Calu3 (cell line): ENCODE data around the gene HEXD. TPM values are rescaled to one million over a fixed set of nuclear protein-coding genes. Genes with fewer than 3 reads are reported as not detected.

Experiments
- BruUV-seq: library from RNA; stranded (reverse); fragments of 400-500 nt; replicated peaks from 2 replicates; lab custom pipeline; 2021; lab: Mats Ljungman, UMichigan
- CTCF ChIA-PET: fragments of 300-600 bp; sonication (Branson Sonifier 250); formaldehyde crosslinking; loops from one replicate; lab custom pipeline; 2022; ENCODE audit warnings: antibody characterized with exemption; lab: Charles Lee
- DNase-seq: peaks from one replicate; pipeline ENCODE4 v3.0.0; 2022
- H3K27ac Mint-ChIP-seq: one replicate; pipeline ENCODE4 v1.8.0; 2022; ENCODE audit warnings: mixed read lengths; ENCODE audit not compliant: unreplicated experiment
- H3K27me3 Mint-ChIP-seq: one replicate; pipeline ENCODE4 v1.8.0; 2022; ENCODE audit warnings: mixed read lengths; ENCODE audit not compliant: unreplicated experiment
- H3K36me3 Mint-ChIP-seq: one replicate; pipeline ENCODE4 v1.8.0; 2022; ENCODE audit warnings: mild to moderate bottlenecking, moderate library complexity, mixed read lengths; ENCODE audit not compliant: insufficient read depth, unreplicated experiment
- H3K4me1 Mint-ChIP-seq: one replicate; pipeline ENCODE4 v1.8.0; 2022; ENCODE audit warnings: mild to moderate bottlenecking, low read depth, mixed read lengths; ENCODE audit not compliant: unreplicated experiment
- H3K4me3 Mint-ChIP-seq: one replicate; pipeline ENCODE4 v1.8.0; 2022; ENCODE audit warnings: mild to moderate bottlenecking, low read depth, moderate library complexity, mixed read lengths; ENCODE audit not compliant: unreplicated experiment
- H3K9me3 Mint-ChIP-seq: one replicate; pipeline ENCODE4 v1.8.0; 2022; ENCODE audit warnings: low read depth, mixed read lengths; ENCODE audit not compliant: unreplicated experiment
- intact Hi-C: fragments of 100-400 bp; cut with micrococcal nuclease; formaldehyde crosslinking; loops from one replicate; pipeline ENCODE4 v1.10.0; 2022; ENCODE audit not compliant: unreplicated experiment
- total RNA-seq: library from RNA; stranded (reverse); gene quantifications from 2 replicates; pipeline ENCODE4 v1.2.3, GENCODE V29; 2022
- TF ChIP-seq, protein P1 (sequence below): fragments of 200-600 bp; IDR thresholded peaks from one replicate; pipeline ENCODE4 v1.8.0; 2022; ENCODE audit warnings: antibody characterized with exemption; ENCODE audit not compliant: unreplicated experiment

The HEXD gene
- total RNA-seq, 1 experiment from 2014 or later: 30.7 TPM

DNA sequence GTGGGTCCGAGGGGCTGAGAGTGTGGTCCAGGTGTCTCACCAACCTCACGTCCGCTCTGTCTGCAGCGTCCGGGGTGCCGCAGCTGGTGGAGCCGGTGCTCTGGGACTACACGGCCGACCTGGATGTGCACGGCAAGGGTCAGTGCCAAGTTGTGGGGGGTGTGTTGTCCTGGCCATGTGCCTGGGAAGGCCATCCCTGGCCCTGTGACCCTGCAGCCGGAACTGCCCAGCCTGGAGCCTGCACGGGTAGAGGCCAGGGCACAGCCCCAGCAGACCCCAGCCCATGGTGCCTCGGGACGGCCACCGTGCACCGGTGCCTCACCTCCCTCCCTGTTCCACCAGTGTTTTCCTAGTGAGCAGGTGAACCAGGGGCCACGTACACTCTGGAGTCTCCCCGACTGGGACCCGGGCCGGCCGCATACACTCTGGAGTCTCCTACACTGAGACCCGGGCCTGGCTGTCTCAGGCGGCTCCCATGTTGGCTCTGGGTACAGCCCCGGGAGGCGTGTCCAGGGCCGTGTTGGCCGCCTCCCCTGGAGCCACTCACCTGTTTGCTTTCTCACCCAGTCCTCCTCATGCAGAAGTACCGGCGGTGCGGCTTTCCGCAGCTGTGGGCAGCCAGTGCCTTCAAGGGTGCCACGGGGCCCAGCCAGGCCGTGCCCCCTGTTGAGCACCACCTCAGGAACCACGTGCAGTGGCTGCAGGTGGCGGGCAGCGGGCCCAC, 18.6 kb downstream of the HEXD start:
- Mint-ChIP-seq H3K27me3 (no peaks in the 10 kb centered on the region), H3K36me3 (peaks cover 14% of the 10 kb centered on the region), H3K4me1 (no peaks in the 10 kb centered on the region), H3K9me3 (no peaks in the 10 kb centered on the region), H3K27ac (no peak overlapping the region), H3K4me3 (no peak overlapping the region)
- CTCF ChIA-PET: no interaction called here
- no TSS peak for BruUV-seq
- TF ChIP-seq, protein P1, sequence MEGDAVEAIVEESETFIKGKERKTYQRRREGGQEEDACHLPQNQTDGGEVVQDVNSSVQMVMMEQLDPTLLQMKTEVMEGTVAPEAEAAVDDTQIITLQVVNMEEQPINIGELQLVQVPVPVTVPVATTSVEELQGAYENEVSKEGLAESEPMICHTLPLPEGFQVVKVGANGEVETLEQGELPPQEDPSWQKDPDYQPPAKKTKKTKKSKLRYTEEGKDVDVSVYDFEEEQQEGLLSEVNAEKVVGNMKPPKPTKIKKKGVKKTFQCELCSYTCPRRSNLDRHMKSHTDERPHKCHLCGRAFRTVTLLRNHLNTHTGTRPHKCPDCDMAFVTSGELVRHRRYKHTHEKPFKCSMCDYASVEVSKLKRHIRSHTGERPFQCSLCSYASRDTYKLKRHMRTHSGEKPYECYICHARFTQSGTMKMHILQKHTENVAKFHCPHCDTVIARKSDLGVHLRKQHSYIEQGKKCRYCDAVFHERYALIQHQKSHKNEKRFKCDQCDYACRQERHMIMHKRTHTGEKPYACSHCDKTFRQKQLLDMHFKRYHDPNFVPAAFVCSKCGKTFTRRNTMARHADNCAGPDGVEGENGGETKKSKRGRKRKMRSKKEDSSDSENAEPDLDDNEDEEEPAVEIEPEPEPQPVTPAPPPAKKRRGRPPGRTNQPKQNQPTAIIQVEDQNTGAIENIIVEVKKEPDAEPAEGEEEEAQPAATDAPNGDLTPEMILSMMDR: no peak
- DNase-seq: no peak
- intact Hi-C loops: no loop called here

GRCh38 chr17:82437325-82437668, 19.1 kb downstream of the HEXD start:
- CTCF ChIA-PET: no interaction called here
- TF ChIP-seq, protein P1: no peak
- peaks cover 18% of the 10 kb centered on the region for H3K36me3 Mint-ChIP-seq
- no peaks in the 10 kb centered on the region for H3K27me3 Mint-ChIP-seq
- BruUV-seq: no TSS peak
- intact Hi-C loops: no loop called here
- no peaks in the 10 kb centered on the region for H3K9me3 Mint-ChIP-seq
- H3K4me1 Mint-ChIP-seq: no peaks in the 10 kb centered on the region
- no peak overlapping the region for H3K4me3 Mint-ChIP-seq
- no peak overlapping the region for H3K27ac Mint-ChIP-seq
- no peak for DNase-seq

- no peak for DNase-seq
- TF ChIP-seq, protein P1: no peak
- H3K4me3 Mint-ChIP-seq: no peak overlapping the region
- CTCF ChIA-PET: interaction anchor here (0.5 kb wide), 1 partner anchor 412 kb away, joined by 4 read pairs; no protein-coding TSS in a partner anchor
- H3K27ac Mint-ChIP-seq: no peak overlapping the region
- intact Hi-C loops: no loop called here
- H3K9me3 Mint-ChIP-seq: no peaks in the 10 kb centered on the region
- H3K4me1 Mint-ChIP-seq: no peaks in the 10 kb centered on the region
- H3K27me3 Mint-ChIP-seq: no peaks in the 10 kb centered on the region
- no TSS peak for BruUV-seq
- peaks cover 28% of the 10 kb centered on the region for H3K36me3 Mint-ChIP-seq
These were observed 20.4 kb downstream of the HEXD start for GRCh38 chr17:82438401-82439193.

DNA sequence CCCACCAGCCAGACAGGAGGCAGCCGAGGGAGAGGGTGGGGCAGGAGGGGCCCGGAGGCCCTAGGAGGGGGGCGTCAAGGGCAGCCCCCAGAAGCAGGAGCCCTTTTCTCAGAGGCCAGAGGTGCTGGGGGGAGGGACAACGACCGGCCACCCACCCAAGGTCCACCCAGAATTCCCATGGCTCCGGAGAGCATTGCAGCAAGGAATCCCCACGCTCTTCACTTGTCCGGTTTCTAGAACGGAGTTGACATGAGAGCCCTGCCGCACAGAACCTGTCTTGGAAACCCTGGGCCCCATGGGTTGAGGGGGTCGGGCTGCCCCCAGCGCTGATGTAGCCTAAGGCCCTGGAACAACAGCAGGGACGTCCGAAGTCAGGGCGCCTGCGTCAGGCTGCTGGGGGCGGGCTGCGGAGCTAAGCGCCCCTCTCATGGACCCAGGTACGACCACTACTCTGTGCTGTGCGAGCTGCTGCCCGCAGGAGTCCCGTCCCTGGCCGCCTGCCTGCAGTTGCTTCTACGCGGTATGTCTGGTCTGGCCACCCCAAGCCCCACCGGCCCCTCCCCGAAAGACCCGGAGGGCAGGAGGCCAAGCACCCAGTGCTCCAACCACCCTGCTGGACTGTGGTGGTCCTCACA, 21.2 kb downstream of the HEXD start:
- DNase-seq: no peak
- CTCF ChIA-PET: no interaction called here
- Mint-ChIP-seq H3K36me3 (peaks cover 28% of the 10 kb centered on the region), H3K27me3 (no peaks in the 10 kb centered on the region), H3K27ac (no peak overlapping the region), H3K4me3 (no peak overlapping the region), H3K9me3 (no peaks in the 10 kb centered on the region), H3K4me1 (no peaks in the 10 kb centered on the region)
- intact Hi-C loops: no loop called here
- BruUV-seq: no TSS peak
- TF ChIP-seq, protein P1: no peak
